Activated effector memory CD4-positive, alpha-beta T cell treated with anti-CD3 and anti-CD28 coated beads, Interleukin-2, amount 50 U/mL, for 16 hours (primary cell): ENCODE results near the gene TRABD.

Experiments used
- DNase-seq: peaks from one replicate; pipeline ENCODE4 v3.0.0-alpha.2; 2020

TRABD gene

DNA sequence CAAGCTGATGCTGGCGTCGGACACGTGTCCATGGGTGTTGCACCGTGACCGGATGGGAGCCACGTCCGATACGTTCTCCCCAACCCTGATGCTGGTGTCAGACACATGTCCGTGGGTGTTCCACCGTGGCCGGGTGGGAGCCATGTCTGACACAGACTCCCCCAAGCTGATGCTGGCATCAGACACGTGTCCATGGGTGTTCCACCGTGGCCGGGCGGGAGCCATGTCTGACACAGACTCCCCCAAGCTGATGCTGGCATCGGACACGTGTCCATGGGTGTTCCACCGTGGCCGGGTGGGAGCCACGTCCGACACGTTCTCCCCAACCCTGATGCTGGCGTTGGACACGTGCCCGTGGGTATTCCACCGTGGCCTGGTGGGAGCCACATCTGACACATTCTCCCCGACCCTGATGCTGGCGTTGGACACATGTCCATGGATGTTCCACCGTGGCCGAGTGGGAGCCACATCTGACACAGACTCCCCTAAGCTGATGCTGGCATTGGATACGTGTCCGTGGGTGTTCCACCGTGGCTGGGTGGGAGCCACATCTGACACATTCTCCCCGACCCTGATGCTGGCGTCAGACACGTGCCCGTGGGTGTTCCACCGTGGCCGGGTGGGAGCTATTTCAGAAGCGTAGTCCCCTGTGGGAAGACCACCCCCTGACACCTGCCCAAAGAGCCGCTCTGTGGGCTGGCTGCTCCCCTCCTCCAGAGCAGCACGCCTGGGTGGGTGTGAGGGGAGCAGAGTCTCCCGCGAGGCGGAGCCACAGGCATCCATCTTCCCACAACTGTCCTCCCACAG, 35.1 kb downstream of the TRABD start:
- DNase-seq = no peak

DNA sequence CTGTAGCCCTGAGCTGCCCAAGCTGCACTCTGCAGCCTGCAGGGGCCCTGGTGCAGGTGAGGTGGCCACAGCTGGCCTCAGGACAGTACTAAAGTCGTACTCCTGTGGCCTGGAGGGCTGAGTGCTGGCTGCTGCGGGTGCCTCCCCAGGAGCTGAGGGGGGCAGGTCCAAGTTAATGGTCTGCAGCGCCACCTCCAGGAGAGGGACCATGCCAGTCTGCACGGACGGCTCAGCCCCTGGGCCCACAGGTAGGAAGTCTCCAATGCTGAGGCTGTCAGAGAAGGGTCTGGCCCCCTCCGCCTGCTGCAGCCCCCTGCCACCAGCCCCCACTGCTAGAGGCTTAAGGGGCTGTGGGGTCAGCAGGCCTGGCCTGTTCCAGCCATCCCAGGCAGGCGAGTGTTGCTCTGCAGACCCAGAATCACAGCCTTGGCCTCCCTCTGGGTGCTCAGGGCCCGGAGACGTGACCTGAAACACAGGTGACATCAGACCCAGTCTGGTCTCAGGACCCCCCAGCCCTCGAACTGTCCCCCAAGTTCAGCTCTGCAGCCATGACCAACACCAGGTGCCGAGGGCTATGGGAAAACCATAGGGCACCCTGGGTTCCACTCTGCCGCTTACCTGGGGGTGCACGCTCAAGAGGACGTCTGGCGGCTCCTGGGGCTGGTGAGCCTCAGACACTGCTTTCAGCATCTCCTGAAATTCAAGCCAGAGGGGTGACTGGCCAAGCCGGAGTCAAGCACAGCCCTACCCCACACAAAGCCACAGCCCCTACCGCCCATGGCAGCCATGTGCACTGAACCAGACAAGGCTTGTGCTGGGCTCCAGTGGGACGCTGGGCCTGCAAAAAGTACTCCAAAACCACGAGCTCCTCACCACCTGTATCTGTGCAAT, 35.9 kb downstream of the TRABD start:
- DNase-seq = no peak

DNA sequence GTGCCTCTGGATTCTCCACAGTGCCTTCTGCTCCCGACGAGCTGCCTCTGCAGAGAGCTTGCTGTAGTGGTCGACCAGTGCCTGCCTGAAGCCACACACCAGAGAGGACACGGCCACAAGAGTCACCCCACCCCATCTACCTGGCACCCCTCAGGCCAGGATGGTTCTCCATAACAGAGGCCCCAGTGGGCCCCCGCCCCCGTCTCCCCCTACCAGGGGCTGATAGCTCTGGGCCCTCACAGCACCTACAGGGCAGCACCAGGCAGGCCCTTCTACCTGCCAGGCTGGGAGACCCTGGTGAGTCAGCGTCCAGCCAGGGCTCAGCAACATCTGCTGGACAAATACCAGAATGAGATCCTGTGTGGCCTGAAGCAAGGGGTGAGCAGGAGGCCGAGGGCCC, 36.8 kb downstream of the TRABD start:
- no peak for DNase-seq

DNA sequence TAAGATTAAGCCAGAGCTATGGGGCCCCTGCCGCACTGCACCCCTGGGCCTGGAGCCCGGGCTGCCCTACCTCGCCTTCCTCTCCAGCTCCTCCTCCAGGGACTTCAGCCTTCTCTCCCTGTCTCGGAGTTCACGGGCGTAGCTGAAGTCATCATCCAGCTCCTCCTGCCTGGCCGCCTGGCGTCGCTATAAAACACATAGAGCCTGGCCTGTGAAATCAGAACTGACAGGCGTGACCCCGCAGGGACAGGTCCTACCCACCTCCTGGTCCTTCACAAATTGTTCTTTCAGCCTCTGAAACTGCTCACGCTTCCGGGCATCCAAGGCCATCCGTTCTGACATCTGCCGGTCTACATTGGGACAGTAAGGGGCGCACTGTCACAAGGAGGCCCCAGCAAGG, 38.4 kb downstream of the TRABD start:
- no peak for DNase-seq

DNA sequence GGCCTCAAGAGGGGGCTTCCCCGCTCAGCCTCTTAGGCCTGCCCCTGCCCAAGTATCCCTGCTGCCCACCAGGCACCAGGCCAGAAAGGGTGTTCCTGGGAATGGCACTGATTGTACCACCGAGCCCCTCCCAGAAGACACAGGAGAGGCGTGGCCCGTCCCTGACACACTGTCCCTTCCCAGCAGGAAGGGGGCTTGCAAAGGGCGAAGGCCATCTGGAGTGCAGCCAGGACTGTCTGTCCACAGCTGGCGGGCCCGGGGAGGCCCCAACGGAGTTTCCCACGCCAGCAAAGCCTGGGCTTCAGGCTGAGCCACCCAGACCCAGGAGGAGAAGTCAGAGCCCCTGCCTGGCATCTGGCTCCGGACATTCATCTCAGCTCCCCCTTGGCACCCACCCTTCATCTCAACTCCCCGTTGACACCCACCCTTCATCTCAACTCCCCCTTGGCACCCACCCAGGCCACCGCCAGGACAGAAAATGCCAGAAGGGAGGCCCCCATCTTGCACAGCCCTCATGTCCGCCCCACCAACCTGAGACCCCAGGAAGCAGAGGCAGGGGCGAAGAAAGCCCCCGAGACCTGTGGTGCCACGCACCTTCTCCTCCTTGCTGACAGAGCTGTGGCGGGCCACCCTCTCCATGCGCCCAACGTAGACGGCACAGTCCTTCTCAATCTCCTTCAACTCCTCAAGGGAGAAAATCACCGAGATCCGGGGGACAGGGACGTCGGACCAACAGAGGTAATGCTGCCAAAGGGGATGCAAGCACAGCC, 39.7 kb downstream of the TRABD start:
- DNase-seq = no peak

DNA sequence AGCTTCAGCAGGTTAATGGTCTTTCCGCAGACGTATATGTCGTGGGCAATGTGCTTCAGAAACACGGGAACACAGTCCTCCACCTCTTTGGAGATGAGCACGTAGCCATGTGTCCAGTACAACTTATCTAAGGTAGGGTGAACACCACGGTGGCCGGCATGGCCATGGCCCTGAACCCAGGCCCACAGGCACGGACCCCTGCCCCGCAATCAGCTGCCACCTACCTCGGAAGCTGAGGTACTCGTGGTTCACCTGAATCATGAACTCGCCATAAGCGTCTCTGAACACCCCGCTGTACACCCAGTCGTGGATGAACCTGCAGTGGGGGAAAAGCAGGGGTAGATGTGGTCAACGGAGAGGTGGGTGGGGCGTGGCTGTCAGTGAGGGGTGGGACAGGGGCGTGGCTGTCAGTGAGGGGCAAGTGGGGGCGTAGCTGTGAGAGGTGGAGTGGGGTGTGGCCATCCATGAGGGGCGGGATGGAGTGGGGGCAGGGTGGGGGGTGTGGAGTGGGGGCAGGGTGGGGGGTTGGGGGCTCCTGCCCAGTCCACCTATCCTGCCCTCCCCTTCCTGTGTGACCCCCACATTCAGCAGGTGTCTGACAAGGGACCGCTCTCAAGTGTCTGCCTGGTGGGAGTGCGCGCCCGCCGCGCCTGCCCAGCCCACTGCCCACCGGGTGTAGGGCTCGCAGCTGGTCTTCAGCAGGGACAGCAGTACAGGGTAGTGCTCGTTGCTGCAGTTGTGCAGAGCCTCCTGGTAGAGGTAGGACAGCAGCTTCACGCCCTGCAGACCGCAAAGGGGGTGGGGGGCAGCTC, 40.6 kb downstream of the TRABD start:
- no peak for DNase-seq

DNA sequence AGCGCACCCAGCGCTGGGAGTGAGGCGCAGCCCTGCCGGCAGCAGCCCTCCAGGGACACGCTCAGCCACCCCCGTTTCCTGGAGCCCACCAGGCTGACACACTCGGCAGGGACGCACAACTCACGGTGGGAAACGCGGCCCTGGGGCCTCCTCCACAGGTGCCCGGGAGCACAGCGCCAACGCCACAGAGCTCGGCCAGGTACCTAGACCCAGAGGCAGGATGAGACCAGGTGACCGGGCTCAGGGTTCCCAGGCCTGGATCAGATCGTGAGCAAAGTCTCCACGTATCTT, 41.1 kb downstream of the TRABD start:
- DNase-seq = no peak

DNA sequence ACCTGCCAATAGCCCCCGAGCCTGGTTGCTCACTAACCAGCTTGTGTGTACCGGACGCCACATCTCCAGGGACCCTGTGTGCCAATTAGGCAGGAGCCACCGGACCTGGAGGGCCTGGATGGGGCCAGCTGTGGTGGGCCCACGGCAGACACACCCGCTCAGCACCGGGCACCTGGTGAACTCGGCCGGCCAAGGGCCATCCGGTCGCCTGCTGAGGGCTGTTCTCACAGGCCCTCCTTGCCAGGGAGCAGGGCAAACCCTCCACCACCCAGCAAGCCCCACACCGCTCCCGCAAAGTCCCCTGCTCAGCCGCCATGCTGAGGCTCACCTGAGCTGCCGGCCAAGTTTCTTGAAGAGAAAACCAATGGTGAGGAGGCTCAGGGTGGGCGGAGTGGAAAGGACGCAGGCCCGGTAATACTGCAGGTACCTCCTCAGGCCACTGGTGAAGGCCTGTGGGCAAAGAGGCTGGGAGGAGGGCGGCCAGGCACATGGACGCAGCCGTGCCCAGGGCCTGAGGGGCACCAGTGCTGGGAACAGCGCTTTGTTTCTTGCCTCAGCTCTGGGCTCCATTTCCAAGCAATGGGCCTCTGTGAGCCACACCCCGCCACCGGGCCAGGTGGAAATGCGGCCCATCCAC, 42.0 kb downstream of the TRABD start:
- DNase-seq = no peak

DNA sequence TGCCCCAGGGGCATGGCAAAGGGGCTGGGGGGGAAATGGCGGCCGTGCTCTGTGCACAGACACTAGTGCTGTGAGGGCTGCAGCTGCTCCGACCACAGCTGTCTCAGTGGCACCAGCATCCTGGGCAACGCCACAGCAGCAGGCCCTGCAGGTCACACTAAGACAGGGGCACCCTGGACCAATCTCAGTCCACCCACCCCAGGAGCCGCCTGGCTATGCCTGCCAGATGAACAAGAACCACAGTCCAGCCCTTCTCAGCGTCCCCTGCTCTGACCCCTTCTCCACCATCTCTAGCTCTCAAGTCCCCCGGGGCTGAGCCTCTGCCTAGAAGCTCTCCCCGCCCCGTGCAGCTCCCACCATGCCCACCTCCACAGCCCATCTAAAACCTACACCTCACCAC, 42.7 kb downstream of the TRABD start:
- DNase-seq = no peak

DNA sequence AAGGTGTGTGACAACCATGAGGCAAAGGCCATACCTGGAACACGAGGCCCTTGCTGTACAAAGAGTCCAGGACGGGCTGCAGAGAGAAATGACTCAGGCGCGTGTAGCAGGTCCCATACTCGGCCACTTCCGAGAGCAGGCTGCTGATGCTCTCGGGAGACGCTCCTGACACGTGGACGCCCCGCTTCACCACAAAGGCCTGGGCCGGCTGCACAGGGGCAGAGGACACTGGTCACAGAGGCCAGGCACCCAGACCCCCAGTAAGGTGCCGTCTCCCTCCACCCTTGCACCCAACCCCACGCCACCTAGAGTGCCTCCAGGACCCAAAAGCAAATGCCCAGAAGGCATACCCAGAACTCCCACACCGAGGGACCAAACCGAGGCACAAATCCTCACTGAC, 43.7 kb downstream of the TRABD start:
- DNase-seq = no peak

DNA sequence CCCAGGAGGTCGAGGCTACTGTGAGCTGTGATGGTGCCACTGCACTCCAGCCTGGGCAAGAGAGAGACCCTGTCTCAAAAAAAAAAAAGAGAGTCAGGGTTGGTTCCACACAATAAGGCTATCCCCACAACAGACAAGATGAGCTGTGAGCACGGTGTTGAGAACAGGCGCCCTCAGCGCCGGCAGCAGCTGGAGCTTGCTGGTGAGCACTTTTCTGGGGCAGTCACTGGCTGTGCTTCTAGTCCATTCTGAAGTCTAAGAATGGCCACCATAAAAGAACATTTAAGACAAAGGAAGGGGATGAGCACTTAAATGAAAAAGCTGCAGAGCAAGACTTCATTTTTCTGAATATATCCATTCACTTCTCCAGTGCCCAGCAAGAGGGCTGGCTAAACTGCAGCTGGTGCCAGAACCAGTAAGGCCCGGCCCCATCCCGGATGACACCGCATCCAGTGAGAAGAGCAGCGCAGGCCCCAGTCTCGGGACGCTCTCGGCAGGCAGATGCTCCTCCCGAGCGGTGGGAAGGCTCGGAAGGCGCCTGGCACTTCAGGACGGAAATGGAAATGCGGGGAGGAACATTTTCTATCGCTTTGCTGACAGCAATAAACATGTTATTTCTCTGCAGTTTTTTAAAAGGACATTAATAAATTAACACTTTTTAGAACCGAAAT, 46.9 kb downstream of the TRABD start:
- no peak for DNase-seq

DNA sequence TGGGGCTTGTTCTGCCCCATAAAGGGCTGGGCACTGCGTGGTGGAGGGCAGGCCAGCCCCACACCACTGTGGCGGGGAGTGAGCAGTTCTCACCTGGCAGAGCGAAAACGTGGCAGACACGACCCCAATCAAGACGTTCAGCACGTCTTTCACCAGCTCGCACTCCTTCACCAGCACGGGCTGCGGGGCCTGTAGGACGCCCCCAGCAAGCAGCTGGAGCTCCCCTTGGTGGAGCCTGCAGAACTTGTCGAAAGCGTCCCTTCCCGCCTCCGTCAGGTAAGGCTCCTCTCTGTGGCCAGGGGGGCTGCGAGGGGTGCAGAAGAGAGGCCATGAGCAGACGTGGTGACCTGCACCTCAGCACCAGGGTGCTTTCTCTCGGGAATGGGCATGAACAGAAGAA, 47.5 kb downstream of the TRABD start:
- no peak for DNase-seq

DNA sequence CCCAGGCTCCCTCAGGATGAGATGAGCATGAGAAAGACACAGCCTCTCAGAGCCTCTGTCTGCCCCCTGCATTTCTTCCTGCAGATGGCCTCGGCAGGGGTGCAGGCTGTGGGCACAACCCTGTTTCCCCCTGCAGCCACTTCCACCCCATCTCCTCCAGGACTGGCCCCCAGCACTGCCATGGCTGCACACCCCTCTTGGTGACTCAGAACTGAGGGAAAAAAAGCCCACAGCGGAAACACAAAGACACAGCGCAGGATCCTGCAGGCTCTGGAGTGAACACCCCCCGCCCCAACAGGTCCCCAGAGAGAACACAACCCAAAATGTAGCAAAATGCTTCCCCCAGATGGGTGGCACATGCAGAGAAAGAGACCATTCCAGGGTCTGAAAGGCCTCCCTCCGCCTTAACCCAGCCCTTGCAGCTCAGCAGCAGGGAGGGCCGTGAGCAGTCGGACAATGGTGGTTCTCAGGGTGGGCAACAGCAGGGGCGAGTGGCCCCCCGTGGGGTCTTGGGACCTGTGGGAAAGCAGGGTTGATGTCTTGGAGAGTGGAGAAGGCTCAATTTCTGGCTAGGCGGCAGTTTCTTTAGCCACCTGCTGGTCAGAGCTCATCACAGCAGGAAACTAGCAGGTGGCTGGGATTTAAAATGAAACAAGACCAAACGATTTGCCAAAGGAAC, 51.2 kb downstream of the TRABD start:
- no peak for DNase-seq

DNA sequence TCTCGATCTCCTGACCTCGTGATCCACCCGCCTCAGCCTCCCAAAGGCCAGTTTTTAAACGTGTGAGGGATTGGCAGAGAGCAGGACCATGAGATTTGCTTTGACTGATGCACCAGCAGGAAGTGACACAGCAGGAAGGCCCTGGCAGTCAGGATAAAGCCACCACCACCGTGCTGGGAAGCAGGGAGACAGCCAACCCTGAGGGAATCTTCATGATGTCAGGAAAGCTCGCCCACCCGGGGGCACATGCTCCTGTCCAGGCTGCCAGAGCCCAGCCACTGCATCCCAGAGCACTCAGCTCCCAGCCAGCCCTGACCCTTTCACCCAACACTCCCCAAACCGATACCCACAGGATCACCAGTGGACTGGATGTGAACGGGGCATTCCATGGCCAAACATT, 53.0 kb downstream of the TRABD start:
- no peak for DNase-seq

DNA sequence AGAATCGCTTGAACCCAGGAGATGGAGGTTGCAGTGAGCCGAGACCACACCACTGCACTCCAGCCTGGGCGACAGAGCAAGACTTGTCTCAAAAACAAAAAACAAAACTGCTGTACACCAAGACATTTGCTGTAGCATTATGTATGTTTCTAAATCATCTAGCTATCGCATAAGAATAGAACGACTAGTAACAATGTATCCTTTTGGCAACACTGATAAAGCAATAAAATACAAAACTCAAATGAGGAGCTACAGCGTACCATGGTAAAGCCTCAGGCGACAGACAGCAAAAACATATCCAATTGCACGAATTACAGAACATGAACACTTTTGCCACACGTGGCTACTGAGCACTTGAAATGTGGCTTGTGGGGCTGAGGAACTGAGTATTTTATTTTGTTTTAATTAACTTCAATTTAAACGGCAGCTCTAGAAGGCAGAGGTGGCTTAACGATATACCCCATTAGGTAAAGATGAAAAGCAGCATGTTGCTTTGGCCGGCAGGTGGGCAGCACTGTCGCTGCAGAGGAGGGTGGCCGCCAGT, 56.8 kb downstream of the TRABD start:
- DNase-seq = no peak

DNA sequence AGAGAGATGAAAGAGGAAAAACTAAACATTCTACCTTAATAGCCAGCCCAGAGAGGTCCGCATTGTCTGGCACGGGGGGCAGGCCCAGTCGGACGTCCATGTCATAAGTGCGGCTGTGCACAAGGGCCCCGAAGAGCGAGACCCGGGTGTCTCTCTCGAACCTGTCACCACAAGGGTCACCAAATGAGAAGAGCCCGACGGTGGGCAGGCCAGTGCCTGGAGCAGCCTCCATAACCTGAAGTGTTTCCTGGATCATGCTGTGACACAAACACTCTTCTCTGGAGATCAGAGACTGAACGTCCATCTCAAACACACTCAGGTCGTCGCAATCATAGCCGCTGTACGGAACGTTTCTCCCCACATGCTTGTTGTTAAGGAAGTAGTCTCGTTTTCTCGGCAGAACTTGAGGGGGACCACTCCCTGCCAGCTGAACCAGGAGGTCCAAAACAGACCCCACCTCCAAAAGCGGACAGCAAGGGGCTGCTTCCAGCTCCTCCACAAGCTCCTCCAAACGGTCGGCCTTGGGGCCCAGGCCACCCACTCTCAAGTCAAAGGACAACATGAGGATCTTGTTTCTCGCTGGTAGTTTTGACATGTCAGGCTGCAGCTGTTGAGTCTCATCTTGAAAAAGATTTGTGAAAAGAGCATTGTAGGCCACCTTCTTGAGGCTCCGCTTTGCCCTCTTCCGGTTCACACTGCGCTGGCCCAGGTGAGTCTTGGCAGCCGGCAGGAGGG, 58.1 kb downstream of the TRABD start:
- no peak for DNase-seq

DNA sequence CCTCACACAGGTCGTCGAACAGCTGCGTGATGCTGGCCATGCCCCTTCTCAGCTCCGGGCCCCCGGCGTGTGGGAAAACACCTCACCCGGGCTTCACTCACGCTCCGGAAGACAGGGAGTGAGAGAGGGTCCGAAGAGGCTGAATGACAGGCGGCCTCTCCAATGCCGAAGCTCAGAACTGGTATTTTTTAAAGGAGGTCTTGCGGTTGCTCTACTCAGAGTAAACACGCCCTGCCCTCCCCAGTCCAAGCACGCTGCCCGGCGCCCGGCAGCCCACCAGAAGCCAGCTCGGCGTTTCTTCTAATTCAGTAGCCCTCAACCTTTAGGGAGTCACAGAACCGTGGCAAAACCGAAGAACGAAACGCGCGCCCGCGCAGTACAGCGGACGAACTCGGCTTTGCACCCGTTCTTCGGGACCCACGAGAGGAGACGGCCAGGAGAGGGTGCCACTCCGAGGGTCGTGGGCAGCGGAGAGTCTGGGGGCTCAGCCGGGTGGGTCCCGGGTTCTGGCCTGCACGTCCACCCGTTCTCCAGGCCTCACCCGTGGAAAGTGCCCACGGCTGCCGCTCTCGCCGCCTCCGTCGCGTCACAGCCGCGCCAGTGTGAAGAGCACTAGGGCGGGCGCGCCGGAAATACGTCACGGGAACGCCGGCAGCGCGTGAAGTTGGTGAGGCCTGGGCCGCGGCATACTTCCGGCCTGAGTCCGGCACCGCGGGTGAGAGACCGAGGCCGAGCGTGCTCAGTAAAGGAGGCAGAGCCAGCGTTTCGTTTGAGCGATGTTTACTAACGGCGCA, 58.9 kb downstream of the TRABD start, which contains the start of gene TUBGCP6:
TSS of gene TUBGCP6 (minus strand) at position 604 of the 794 bp plus-strand sequence. CDS start at position 40, 564 bp downstream.
- DNase-seq = peak; percentile 98

DNA sequence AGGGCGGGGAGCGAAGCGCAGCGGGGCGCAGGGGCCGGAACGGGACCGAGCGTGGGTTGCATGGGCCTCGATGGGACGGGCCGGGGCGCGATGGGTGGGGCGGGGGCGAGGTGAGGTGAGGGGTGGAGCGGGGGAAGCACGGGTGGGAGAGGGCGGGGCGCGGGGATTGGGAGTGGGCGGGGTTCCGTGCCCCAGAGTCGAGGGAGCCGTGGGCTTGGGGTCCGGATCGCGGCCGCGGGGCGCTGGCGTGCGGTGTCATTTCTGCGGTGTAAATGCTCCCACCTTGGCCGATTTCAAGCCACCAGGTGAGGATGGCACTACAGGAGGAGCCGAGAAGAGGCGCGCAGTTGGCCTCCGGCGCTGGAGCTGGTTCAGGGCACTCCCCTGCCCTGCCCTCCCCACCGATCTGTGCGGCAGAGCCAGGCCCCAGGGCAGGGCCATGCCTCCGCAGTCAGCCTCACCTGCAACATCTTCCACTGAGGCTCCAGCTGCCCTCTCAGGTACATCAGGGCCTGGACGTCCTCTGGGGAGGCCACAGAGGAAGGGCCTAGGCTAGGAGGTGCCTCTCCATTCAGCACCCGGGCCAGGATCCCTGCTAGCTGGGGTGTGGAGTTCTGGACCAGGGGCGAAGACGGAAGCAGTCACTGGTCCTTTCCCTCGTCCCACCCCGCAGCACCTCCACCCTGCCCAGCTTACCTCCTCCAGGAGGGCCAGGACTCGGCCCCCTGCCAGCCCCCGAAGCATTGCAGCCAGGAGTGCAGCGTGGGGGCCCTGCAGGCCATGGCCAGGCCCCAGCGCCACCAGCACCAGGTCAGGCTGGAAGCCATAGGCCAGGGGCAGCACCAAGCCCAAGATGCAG, 59.7 kb downstream of the TRABD start:
- DNase-seq = no peak
